ACC112 (cell line): Measurements from ENCODE around the gene ZNF37A.
"Not testable (repeated sequence)": the region's sequence is repeated elsewhere in the genome, so short reads cannot be mapped to it uniquely, and the experiment has no call there.

Experiments used
- H2AFZ ChIP-seq: fragments of 200-600 bp; sonication (generic); one replicate; pipeline ENCODE4 v1.6.0; 2017; ENCODE audit warnings: antibody characterized with exemption, low read length; ENCODE audit not compliant: unreplicated experiment
- H3K27ac ChIP-seq: fragments of 200-600 bp; sonication (generic); 2 replicates; pipeline ENCODE4 v1.5.1; 2014; ENCODE audit warnings: low read depth, mild to moderate bottlenecking, antibody characterized with exemption, low read length, moderate library complexity
- H3K27me3 ChIP-seq: fragments of 200-600 bp; sonication (generic); 2 replicates; pipeline ENCODE4 v1.6.1; 2014; ENCODE audit warnings: mild to moderate bottlenecking, antibody characterized with exemption, low read length, moderate library complexity, mixed read lengths; ENCODE audit not compliant: insufficient read depth
- H3K36me3 ChIP-seq: fragments of 200-600 bp; sonication (generic); 2 replicates; pipeline ENCODE4 v1.6.1; 2016; ENCODE audit warnings: mild to moderate bottlenecking, antibody characterized with exemption, low read length, moderate library complexity, mixed read lengths; ENCODE audit not compliant: insufficient read depth
- H3K4me1 ChIP-seq: fragments of 200-600 bp; sonication (generic); one replicate; pipeline ENCODE4 v1.6.1; 2016; ENCODE audit warnings: low read length, mixed read lengths; ENCODE audit not compliant: insufficient read depth, unreplicated experiment, control insufficient read depth
- H3K4me3 ChIP-seq: fragments of 200-600 bp; sonication (generic); 2 replicates; pipeline ENCODE4 v1.5.1; 2014; ENCODE audit warnings: mild to moderate bottlenecking, low read depth, low read length
- H3K79me2 ChIP-seq: fragments of 200-600 bp; sonication (generic); one replicate; pipeline ENCODE4 v1.6.0; 2016; ENCODE audit warnings: low read length; ENCODE audit not compliant: control insufficient read depth, unreplicated experiment, insufficient read depth

The ZNF37A gene

DNA sequence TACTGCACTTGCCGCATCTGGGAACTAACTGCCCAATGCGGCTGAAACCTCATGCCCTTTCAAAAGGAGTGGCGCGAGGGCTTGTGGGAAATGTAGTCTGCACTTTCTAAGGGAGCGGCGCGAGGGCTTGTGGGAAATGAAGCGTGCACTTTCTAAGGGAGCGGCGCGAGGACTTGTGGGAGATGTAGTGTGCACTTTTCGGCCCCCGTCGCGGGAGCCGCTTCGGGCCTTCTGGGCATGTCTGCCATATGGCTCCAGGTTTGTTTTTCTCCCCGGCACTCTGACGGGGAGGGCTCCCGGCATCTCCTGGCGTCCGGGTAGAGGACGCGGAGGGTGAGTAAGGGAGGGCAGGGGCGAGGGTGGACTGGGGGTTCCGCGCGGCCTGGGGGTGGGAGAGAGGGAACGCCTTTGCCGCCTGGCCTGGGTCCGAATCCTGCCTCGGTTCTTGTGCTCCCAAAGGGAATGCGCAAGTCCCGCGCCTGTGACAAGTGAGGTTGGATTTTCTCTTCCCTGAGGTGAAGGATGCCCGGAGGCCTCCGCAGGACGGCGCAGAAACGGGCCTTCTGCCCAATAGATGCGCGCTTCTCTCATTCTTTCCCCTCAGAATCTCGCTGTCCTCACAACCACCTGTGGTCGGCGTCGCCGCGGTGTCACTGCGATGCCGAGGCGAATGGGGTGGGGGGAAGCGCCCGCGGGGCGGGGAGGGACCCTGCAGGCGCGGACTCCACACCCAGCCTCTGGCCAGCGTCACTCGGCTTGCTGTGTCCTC lies at the start of gene ZNF37A:
TSS of gene ZNF37A (plus strand) at position 180 of the 769 bp plus-strand sequence. CDS start 2,281 bp downstream, outside the sequence.
- no peaks in the 10 kb centered on the region for H3K27me3 ChIP-seq
- peaks cover 5% of the 10 kb centered on the region for H3K4me1 ChIP-seq
- peak within 1 kb of the TSS; percentile 85 for H3K4me3 ChIP-seq
- peak within 1 kb of the TSS; percentile 72 for H2AFZ ChIP-seq
- peak within 1 kb of the TSS; percentile 34; the same call in 1 of the 2 replicates for H3K27ac ChIP-seq
- peaks cover 30% of the 10 kb centered on the region for H3K79me2 ChIP-seq
- peaks cover 37% of the 10 kb centered on the region for H3K36me3 ChIP-seq

DNA sequence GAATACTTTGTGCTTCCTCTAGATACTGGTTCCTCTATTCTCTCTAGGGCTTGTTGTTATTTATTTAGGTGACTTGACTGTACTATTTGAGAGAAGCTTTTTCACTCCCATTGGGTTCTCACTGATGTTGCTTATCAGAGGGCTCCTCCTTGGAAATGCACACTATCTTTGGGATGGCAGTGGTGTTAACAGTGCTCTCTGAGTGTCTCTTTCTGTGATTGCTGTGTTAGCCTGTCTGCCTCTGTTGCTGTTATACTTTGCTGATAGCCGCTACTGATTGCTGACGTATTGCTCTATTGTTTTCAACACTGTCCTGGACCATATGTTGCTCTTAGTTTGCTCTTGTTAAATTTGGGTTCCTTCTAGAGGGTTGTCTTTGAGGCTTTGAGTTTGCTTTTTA lies 49.0 kb upstream of the ZNF37A start:
- Histone ChIP-seq H3K36me3 (peaks cover 19% of the 10 kb centered on the region), H3K4me3 (no peak overlapping the region), H3K4me1 (no peaks in the 10 kb centered on the region), H3K27me3 (no peaks in the 10 kb centered on the region), H3K27ac (no peak overlapping the region), H2AFZ (no peak overlapping the region), H3K79me2 (no peaks in the 10 kb centered on the region)

DNA sequence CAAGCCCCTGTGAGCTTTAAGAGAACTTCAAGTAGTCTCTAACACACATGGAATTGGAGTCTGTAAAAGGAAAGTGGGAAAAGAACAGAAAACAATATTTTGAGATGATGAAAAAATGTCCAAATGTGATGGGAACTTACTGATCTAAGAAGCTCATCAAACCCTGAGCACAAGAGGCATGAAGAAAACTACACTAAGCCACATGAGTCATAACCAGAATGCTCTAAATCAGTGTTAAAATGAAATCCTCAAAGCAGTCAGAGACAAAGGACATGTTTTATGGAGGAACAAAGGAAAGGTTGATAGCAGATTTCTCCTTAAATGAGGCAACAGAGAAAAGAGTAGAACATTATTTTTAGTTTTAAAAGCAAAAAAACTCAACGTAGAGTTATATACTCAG lies 46.5 kb upstream of the ZNF37A start:
- Histone ChIP-seq H2AFZ (no peak overlapping the region), H3K4me3 (no peak overlapping the region), H3K36me3 (peaks cover 16% of the 10 kb centered on the region)

DNA sequence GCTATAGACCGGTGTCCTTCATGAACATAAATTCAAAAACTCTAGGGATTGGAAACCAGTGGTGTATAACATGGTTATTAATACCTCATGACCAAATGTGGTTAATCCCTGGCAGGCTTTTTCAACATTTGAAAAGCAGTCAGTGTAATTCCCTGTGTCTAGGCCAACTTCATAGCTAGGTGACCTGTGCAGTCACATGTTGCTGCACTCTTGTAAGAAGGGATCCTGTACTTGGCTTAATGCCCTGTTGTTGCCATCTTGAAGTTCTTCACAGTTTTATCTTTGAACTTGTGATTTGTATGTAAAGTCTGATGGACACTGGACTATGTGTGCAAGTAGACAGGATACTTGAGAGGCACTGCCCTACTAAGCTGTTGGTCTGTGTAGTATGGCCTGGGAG lies 43.9 kb upstream of the ZNF37A start:
- peaks cover 8% of the 10 kb centered on the region for H3K4me1 ChIP-seq
- H3K36me3 ChIP-seq: peaks cover 15% of the 10 kb centered on the region
- H3K4me3 ChIP-seq: no peak overlapping the region
- no peak overlapping the region for H2AFZ ChIP-seq
- H3K79me2 ChIP-seq: no peaks in the 10 kb centered on the region
- no peaks in the 10 kb centered on the region for H3K27me3 ChIP-seq
- H3K27ac ChIP-seq: no peak overlapping the region

More for the DNA sequence above, 46.5 kb upstream of the ZNF37A start:
- no peaks in the 10 kb centered on the region for H3K27me3 ChIP-seq
- H3K4me1 ChIP-seq: no peaks in the 10 kb centered on the region
- H3K27ac ChIP-seq: no peak overlapping the region
- H3K79me2 ChIP-seq: no peaks in the 10 kb centered on the region

DNA sequence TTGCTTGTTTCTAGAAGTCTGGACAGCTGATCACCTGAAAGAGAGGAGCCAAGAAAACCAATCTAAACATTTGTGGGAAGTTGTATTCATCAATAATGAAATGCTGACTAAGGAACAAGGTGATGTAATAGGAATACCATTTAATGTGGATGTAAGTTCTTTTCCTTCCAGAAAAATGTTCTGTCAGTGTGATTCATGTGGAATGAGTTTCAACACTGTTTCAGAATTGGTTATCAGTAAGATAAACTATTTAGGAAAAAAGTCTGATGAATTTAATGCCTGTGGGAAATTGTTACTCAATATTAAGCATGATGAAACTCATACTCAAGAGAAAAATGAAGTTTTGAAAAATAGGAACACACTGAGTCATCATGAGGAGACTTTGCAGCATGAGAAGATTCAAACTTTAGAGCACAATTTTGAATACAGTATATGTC lies 39.8 kb upstream of the ZNF37A start:
- Histone ChIP-seq H3K36me3 (peaks cover 49% of the 10 kb centered on the region), H3K27ac (peak overlapping the region; percentile 87)

DNA sequence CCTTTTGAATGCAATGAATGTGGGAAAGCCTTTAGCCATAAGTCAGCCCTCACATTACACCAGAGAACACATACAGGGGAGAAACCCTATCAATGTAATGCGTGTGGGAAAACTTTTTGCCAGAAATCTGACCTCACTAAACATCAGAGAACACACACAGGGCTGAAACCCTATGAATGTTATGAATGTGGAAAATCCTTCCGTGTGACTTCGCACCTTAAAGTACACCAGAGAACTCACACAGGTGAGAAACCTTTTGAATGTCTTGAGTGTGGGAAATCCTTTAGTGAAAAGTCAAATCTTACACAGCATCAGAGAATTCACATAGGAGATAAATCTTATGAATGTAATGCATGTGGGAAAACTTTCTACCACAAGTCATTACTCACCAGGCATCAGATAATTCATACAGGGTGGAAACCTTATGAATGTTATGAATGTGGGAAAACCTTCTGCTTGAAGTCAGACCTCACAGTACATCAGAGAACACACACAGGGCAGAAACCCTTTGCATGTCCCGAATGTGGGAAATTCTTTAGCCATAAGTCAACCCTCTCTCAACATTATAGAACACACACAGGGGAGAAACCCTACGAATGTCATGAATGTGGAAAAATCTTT lies 38.8 kb upstream of the ZNF37A start:
- peaks cover 52% of the 10 kb centered on the region for H3K36me3 ChIP-seq
- H3K27ac ChIP-seq: peak overlapping the region; percentile 87
- not testable (repeated sequence) for H3K4me3 ChIP-seq, H2AFZ ChIP-seq, H3K79me2 ChIP-seq, H3K27me3 ChIP-seq, H3K4me1 ChIP-seq

More for the DNA sequence above, 39.8 kb upstream of the ZNF37A start:
- H3K27me3 ChIP-seq: no peaks in the 10 kb centered on the region
- no peak overlapping the region for H2AFZ ChIP-seq
- peaks cover 8% of the 10 kb centered on the region for H3K4me1 ChIP-seq
- peak overlapping the region; percentile 7; the same call in 1 of the 2 replicates for H3K4me3 ChIP-seq
- H3K79me2 ChIP-seq: no peaks in the 10 kb centered on the region

DNA sequence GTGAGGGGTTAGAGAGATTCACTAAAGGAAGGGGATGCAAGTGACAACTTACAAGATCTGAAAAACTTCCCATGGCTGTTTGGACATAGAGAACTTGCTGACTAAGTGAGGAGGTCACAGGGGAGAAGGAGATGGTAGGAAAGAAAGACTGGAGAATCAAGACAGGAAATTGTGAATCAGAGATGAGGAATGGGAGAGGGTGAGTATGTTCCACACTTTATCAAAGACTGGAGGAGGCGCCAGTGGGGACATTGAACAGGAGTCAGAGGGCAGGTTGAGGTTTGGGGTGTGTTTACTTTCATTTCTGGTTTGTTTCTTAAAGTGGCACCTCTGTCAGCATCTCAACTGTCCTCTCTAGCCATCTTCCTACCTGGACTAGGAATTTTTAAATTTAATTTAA lies 24.5 kb upstream of the ZNF37A start:
- Histone ChIP-seq H3K4me3 (peak overlapping the region; percentile 62; the same call in 1 of the 2 replicates), H3K4me1 (peaks cover 10% of the 10 kb centered on the region), H3K27ac (peak overlapping the region; percentile 78), H2AFZ (peak overlapping the region; percentile 81)
- H3K27me3 ChIP-seq, H3K79me2 ChIP-seq, H3K36me3 ChIP-seq: not testable (repeated sequence)

DNA sequence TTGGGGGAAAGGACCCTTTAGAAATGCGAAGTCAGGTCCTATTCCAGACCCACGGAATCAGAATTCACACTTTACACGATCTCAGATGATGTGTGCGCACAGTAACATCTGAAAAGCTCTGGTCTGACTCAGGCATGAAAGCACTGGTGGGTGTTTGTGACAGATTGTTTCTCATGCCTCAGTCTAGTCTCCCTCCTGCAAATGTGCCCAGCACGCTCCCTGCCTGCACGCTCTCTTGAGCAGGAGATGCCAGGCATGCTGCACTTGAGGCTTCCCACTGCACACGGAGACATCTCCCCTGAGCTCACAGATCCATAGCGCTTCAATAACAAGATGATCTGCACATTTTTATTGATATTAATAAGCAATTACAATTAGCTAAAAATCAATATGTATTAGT lies 23.6 kb upstream of the ZNF37A start:
- Histone ChIP-seq H3K4me3 (no peak overlapping the region), H2AFZ (no peak overlapping the region), H3K79me2 (no peaks in the 10 kb centered on the region), H3K27ac (no peak overlapping the region), H3K27me3 (no peaks in the 10 kb centered on the region), H3K36me3 (no peaks in the 10 kb centered on the region), H3K4me1 (peaks cover 10% of the 10 kb centered on the region)

DNA sequence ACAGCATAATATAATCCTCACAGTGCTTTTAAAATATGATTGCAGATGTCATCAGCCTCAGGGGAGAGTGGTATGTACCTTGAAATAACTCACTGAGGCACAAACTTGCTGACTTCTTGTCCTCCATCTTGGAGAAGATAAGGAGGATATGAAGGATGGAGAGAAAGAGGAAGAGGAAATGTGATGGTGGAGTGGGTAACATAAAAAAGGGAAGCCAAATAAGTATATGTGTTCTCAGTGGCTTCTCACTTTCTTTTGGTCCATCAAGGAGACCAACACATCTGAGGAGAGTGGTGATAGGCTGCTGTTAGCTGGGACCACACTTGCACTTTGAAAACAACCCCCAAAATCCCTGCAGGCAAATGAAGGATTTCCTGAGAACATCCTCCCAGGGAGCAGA lies 21.6 kb upstream of the ZNF37A start:
- Histone ChIP-seq H3K4me3 (no peak overlapping the region), H3K27me3 (no peaks in the 10 kb centered on the region), H3K4me1 (peaks cover 10% of the 10 kb centered on the region), H3K27ac (no peak overlapping the region), H3K36me3 (no peaks in the 10 kb centered on the region), H3K79me2 (no peaks in the 10 kb centered on the region), H2AFZ (no peak overlapping the region)

DNA sequence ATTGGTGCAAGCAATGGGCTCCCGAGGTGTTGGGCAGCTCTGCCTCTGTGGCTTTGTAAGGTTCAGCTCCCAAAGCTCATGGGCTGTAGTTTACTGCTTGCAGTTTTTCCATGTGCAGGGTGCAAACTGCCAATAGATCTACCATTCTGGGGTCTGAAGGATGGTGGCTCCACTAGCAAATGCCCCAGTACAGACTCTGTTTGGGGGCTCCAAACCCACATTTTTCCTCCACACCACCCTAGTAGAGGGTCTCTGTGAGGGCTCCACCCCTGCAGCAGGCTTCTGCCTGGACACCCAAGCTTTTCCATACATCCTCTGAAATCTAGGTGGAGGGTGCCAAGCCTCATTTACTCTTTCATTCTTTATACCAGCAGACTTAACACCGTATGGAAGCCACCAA lies 17.4 kb upstream of the ZNF37A start:
- Histone ChIP-seq H3K27ac (no peak overlapping the region), H2AFZ (no peak overlapping the region), H3K4me3 (no peak overlapping the region), H3K4me1 (no peaks in the 10 kb centered on the region), H3K79me2 (no peaks in the 10 kb centered on the region), H3K36me3 (no peaks in the 10 kb centered on the region), H3K27me3 (no peaks in the 10 kb centered on the region)

DNA sequence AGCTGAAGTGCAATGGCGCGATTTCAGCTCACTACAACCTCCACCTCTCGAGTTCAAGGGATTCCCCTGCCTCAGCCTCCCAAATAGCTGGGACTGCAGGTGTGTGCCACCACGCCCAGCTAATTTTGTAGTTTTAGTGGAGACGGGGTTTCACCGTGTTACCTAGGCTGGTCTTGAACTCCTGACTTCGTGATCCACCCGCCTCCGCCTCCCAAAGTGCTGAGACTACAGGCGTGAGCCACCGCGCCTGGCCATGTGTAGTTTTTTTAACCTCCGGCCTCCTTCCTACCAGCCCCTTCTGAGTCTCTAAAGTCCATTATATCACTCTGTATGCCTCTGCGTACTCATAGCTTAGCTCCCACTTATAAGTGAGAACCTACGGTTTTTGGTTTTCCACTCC lies 819 bp upstream of the ZNF37A start:
- not testable (repeated sequence) for H3K4me1 ChIP-seq, H3K27ac ChIP-seq, H3K27me3 ChIP-seq
- H3K36me3 ChIP-seq: peaks cover 27% of the 10 kb centered on the region
- peaks cover 22% of the 10 kb centered on the region for H3K79me2 ChIP-seq
- peak overlapping the region; percentile 85 for H3K4me3 ChIP-seq
- peak overlapping the region; percentile 72 for H2AFZ ChIP-seq
